NCI-H69 (cell line): ENCODE measurements around the gene UBR3.
"Not testable (repeated sequence)": the region's sequence is repeated elsewhere in the genome, so short reads cannot be mapped to it uniquely, and the experiment has no call there.

Experiments used
- DNase-seq: peaks from one replicate; lab custom pipeline; 2025; lab: John Stamatoyannopoulos, UW

Gene UBR3

DNA sequence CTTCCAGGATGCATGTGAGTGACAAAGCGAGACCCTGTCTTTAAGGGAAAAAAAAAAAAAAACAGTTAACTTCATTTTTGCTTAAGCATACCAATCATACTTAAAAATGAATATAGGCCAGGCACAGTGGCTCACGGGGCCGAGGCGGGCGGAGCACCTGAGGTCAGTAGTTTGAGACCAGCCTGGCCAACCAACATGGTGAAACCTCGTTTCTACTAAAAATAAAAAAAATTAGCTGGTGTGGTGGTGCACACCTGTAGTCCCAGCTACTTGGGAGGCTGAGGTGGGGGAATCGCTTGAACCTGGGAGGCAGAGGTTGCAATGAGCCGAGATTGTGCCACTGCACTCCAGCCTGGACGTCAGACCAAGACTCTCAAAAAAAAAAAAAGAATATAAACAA is 44.1 kb downstream of the UBR3 start:
- DNase-seq: not testable (repeated sequence)

- no peak for DNase-seq
Measured at GRCh38 chr2:169871994-169872393, 44.7 kb downstream of the UBR3 start.

GRCh38 chr2:169877398-169877797 is 50.1 kb downstream of the UBR3 start:
- DNase-seq: peak; percentile 1

- DNase-seq: no peak
Measured at GRCh38 chr2:169887120-169887519, 59.9 kb downstream of the UBR3 start.

DNA sequence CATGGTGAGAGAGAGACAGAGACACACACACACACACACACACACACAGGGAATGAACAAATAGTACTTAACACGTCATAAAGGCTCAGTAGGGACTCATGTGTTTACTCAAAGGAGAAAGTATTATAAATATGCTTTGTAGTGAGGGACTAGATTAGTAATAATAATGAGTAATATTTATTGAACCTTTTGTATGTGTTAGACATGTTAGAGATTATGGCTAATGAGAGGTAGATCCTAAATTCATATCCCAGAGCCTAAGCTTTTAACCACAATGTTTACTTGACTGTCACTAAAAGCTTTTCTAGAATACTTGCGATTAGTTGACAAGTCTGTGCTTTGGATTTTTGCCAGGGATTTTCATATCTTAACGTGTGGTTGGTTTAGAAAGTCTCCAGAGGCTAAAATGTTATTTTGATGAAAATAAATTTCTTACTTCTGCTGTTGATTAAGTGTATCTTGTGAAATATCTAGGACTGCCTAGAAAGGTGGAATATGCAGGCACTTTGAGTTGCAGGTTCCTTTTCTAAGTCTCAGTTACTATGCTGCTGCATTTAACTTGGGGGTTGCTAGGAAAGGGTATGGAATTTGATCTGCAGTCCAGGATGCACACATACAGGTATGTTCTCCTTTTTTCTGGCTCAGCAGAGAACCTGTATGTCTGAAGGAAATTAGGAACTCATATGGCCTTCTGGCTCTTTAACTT is 64.5 kb downstream of the UBR3 start:
- peak; percentile 69 for DNase-seq

- DNase-seq: no peak
Measured at GRCh38 chr2:169892951-169893350, 65.7 kb downstream of the UBR3 start.

GRCh38 chr2:169895294-169895985 is 68.2 kb downstream of the UBR3 start:
- DNase-seq: peak; percentile 4

- DNase-seq: no peak
Measured at GRCh38 chr2:169897834-169898233, 70.6 kb downstream of the UBR3 start.

- not testable (repeated sequence) for DNase-seq
Measured at GRCh38 chr2:169900103-169900502, 72.8 kb downstream of the UBR3 start.

DNA sequence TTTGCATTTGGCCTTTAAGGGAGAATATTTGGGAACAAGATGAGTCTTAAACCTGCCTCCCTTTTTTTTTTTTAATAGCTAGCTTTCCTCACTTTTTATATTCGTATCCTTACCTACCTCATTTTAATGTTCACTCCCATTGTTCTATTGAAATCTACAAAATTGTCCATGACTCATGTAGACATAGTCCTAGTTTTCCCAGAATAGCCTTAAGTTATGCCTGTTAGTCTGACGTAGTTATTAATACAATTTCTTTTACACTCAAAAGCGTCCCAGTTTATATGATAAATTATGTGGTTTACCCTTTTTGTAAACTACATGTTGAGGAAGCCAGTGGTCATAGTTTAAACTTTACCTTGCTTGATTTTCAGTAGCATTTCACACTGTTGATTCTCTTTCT is 73.4 kb downstream of the UBR3 start:
- DNase-seq: no peak

- DNase-seq: no peak
Measured at GRCh38 chr2:169906731-169907130, 79.5 kb downstream of the UBR3 start.

DNA sequence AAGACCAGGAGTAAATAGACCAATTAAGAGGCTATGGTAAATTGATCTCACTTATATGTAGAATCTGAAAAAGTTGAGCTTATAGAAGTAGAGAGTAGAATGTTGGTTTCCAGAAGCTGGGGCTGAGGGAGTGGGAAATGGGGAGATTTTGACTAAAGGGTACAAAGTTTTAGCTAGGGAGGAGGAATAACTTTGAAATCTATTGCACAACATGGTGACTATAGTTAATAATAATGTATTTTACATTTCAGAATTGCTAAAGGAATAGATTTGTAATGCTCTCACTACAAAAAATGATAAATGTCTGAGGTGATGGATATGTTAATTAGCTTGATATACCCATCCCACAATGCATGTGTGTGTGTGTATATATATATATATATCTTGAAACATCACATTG is 82.1 kb downstream of the UBR3 start:
- DNase-seq: no peak

DNA sequence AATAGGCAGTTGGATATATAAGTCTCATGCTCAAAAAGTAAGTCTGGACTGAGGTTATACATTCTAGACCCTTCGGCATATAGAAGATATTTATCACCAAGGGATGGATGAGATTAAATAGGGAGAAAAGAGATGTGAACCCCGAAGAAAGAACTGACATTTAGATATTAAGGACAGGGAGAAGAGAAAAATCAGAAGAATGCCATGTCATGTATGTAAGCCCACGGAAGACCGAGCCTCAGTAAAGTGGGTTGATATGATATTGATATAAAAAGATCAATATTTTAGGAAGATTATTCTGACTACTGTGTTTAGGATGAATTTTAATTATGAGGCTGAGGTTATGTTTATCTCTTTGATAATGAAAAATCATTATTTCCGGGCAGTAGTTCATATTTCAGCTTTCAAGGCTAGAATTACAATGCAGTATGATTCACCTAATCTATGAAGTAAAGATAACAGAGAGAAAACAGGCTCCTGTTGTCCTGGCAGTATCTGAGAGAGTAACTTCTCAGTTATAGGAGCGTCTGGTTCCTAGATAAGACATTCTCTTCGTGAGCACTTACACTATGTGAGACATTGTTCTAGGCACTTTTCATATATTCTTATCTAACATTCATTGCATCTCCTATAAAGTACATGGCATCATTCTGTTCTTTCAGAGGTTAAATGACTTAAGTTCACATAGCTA is 83.0 kb downstream of the UBR3 start:
- DNase-seq: no peak

GRCh38 chr2:169911119-169911518 is 83.9 kb downstream of the UBR3 start:
- DNase-seq: no peak

DNA sequence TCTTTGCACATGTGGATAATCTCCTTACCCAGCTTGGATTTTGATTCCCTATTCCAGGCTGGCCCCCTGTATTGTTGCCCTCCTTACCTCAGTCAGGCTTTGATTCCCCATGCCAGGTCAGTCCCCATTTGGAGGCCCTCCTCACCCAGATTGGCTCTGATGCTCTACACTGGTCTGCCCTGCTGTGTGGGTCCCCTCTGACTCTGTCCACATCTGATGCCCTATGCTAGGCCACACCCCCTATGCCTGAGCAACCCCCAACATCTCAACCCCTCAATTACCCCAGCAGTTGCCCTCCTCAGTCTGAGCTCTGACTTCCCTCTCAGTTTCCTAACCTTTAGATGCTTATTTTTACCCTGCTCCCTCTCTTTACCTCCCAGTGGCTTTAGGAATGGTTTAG is 89.4 kb downstream of the UBR3 start:
- DNase-seq: no peak

- no peak for DNase-seq
Measured at GRCh38 chr2:169923977-169924376, 96.7 kb downstream of the UBR3 start.

- no peak for DNase-seq
Measured at GRCh38 chr2:169925968-169926367, 98.7 kb downstream of the UBR3 start.

GRCh38 chr2:169928463-169928864 is 101.2 kb downstream of the UBR3 start:
- DNase-seq: peak; percentile 48

DNA sequence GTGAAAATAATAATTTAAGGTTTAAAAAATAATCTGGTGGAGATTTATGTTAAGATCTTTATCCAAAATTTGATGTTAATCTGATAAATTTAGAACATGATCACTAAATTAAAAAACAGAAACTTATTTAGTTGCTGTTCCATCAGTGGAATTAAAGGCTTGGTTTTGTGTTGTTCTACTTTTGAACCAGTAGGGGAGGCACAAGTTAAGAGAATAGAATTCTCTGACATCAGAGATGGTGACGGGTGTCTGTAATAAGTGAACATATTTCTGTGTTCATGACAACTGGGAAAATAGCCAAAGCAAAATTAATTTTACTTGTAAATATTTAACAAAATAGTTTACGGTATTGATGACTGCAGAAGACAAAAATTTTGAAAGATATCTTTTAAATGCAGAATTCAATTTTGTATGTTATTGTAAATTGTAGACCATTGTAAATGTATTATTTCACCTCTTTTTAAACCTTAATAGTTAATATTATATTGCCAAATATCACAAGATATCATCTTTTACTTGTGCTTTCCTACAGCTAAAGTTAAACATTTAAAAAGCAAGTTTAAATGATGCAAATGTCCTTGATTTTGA is 106.0 kb downstream of the UBR3 start:
- DNase-seq: peak; percentile 56

DNA sequence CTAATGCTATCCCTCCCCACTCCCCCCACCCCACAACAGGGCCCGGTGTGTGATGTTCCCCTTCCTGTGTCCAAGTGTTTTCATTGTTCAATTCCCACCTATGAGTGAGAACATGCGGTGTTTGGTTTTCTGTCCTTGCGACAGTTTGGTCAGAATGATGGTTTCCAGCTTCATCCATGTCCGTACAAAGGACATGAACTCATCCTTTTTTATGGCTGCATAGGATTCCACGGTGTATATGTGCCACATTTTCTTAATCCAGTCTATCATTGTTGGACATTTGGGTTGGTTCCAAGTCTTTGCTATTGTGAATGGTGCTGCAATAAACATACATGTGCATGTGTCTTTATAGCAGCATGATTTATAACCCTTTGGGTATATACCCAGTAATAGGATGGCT is 109.4 kb downstream of the UBR3 start:
- DNase-seq: not testable (repeated sequence)

GRCh38 chr2:169945515-169945914 is 118.3 kb downstream of the UBR3 start:
- no peak for DNase-seq

DNA sequence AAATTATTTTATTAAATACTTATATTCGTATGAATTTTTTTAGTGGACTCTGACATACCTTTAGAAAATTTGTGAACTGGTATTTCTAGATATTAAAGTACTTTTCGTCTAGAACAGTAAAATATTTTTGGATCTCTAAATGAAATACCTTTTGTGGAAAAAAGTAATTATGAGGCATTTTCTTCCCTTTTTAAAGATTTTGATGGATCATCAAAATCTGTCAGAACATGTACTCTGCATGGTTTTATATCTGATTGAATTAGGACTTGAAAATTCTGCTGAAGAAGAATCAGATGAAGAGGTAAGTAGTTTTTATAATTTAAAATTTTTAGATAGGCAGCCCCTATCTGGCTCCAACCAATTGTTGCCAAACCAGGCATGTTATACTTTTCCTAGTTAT is 118.8 kb downstream of the UBR3 start:
- no peak for DNase-seq

GRCh38 chr2:169946546-169946945 is 119.3 kb downstream of the UBR3 start:
- no peak for DNase-seq
